ENCODE results near the gene PHF5A. TPM values are rescaled to one million over a fixed set of nuclear protein-coding genes. Genes with fewer than 3 reads are reported as not detected.

Gene PHF5A
- polyA plus RNA-seq, 1 of the 3 experiments (the other 2 are of a cell fraction): 39.6 TPM

- H3K79me2 ChIP-seq (ENCODE audit: insufficient read depth): peaks cover 18% of the 10 kb centered on the region; the same call in 1 of the 2 replicates
- CTCF ChIA-PET: no interaction called here
- peaks cover 19% of the 10 kb centered on the region for H4K20me1 ChIP-seq (ENCODE audit: insufficient read depth)
- H3K4me1 ChIP-seq (ENCODE audit: control insufficient read depth in 1 of 2, insufficient read depth in 2 of 2, low read depth in 1 of 2, low read length in 1 of 2): no peaks in the 10 kb centered on the region
- H3K36me3 ChIP-seq (replicated peaks in 1 of 2; ENCODE audit: control insufficient read depth in 1 of 2, insufficient read depth in 2 of 2, low read length in 1 of 2): peaks cover 0 to 19% of the 10 kb centered on the region in 2 experiments
- H3K9ac ChIP-seq: no peak overlapping the region
- no peak overlapping the region for H3K4me3 ChIP-seq (ENCODE audit: low read depth in 2 of 2, low read length in 1 of 2)
- H2AFZ ChIP-seq (ENCODE audit: low read depth): no peak overlapping the region
- no peak for DNase-seq
- H3K27me3 ChIP-seq (ENCODE audit: insufficient read depth): no peaks in the 10 kb centered on the region
- H3K9me3 ChIP-seq: no peaks in the 10 kb centered on the region
- H3F3A ChIP-seq (replicated peaks; ENCODE audit: insufficient read depth): no peaks in the 10 kb centered on the region
- H3K9me2 ChIP-seq: no peaks in the 10 kb centered on the region
- H3K27ac ChIP-seq (ENCODE audit: low read depth in 2 of 2, low read length in 1 of 2): no peak overlapping the region
- WGBS (ENCODE audit: low lambda C conversion rate): no CpG with 5 or more reads among the region's 6 CpGs
- POLR2A ChIA-PET: no interaction called here
- no peak overlapping the region for H3K4me2 ChIP-seq
- TF ChIP-seq USF1 (IDR thresholded peaks at IDR 0.05; ENCODE audit: borderline replicate concordance, low read depth) (no peak), POLR2AphosphoS5 (IDR thresholded peaks at IDR 0.05; ENCODE audit: low read depth, low read length) (no peak), RAD21 (IDR thresholded peaks at IDR 0.05; ENCODE audit: low read length) (no peak), JUND (IDR thresholded peaks at IDR 0.05) (no peak), GABPA (IDR thresholded peaks at IDR 0.05; ENCODE audit: low read depth) (no peak), NRF1 (IDR thresholded peaks at IDR 0.05; ENCODE audit: low read depth, low read length) (no peak), TEAD4 (IDR thresholded peaks at IDR 0.05; ENCODE audit: borderline replicate concordance, insufficient read depth) (no peak), EZH2phosphoT487 (IDR thresholded peaks at IDR 0.05; ENCODE audit: borderline replicate concordance, low read depth) (no peak), SMC3 (IDR thresholded peaks at IDR 0.05; ENCODE audit: low read depth, low read length) (no peak), MXI1 (IDR thresholded peaks at IDR 0.05; ENCODE audit: low read depth, low read length) (no peak), RFX5 (IDR thresholded peaks at IDR 0.05; ENCODE audit: low read length) (no peak), EP300 (IDR thresholded peaks at IDR 0.05; ENCODE audit: borderline replicate concordance in 1 of 2, low read depth in 1 of 2, low read length in 1 of 2) (no peak), REST (IDR thresholded peaks at IDR 0.05; ENCODE audit: low read depth, low read length) (no peak), RXRA (IDR thresholded peaks at IDR 0.05; ENCODE audit: borderline replicate concordance, low read depth) (no peak), RCOR1 (IDR thresholded peaks at IDR 0.05; ENCODE audit: low read length) (no peak), FOXM1 (IDR thresholded peaks at IDR 0.05; ENCODE audit: low read depth) (no peak)
- TF ChIP-seq, protein P1, sequence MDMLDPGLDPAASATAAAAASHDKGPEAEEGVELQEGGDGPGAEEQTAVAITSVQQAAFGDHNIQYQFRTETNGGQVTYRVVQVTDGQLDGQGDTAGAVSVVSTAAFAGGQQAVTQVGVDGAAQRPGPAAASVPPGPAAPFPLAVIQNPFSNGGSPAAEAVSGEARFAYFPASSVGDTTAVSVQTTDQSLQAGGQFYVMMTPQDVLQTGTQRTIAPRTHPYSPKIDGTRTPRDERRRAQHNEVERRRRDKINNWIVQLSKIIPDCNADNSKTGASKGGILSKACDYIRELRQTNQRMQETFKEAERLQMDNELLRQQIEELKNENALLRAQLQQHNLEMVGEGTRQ (IDR thresholded peaks at IDR 0.05; ENCODE audit: borderline replicate concordance, low read depth, low read length): no peak
Measured at GRCh38 chr22:41431656-41432055, 36.8 kb downstream of the PHF5A start.
